ENCODE measurements around the gene GPRC5D.
A peak's percentile ranks its signal among the peaks of the same experiment; 100 is the strongest.

GPRC5D gene

DNA sequence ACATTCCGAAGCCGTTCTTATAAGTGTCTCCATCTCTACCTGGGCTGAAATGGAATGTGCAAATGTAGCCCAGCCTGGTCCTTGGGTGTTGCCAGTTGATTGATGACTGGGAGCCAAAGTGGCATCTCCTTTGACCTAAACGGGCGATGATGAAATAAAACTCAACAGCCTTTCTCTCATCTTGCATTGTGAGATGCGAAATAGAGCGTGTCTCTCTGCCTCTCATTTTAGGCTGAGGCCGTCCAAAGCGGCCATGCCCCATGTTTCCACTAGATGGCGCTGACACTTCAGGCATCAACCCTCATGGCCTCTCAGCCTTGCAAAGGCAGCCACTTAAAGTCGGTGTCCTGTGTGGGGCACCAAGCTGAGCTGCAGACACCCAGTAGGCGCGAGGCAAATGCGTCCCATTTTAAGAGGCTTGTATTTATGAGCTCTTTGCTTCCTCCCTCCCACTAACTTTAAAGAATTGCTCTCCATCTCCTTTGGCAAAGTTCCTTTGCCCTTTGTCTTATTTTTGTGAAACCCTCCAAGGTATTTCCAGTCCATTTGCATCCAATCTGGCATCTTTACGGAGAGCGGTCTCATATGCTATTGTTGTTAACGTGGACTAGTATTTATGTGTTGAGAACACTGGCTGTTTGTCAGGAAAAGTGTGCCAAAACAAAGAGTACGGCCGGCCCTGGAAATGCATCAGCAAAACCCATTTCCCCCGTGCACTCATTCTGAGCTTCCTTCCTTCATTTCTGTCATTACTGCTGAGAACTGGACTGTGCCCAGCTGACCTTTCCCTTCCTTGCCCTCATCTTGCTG, 35.6 kb downstream of the GPRC5D start:
- in situ Hi-C loops (cut with MboI; ENCODE audit: low pct_unique_long_range_greater_than_20kb, low sequenced_read_pairs), result no loop called here
- DNase-seq, result peak; percentile 90

DNA sequence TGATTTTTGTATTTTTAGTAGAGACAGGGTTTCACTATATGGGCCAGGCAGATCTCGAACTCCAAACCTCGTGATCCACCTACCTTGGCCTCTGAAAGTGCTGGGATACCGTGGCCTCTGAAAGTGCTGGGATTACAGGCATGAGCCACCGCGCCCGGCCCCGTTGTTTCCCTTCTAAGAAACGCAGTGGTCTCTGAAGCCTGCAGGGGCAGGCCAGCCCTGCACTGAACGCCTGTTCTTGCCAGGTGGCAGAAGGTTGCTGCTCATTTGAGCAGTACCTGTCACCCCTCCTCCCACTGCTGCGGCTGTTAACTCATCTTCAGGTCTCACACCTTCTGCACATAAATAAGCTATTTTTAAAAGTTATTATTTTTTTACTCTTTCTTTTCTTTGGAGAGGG, 36.3 kb downstream of the GPRC5D start:
- in situ Hi-C loops (cut with MboI; ENCODE audit: low pct_unique_long_range_greater_than_20kb, low sequenced_read_pairs), result no loop called here
- no peak for DNase-seq

DNA sequence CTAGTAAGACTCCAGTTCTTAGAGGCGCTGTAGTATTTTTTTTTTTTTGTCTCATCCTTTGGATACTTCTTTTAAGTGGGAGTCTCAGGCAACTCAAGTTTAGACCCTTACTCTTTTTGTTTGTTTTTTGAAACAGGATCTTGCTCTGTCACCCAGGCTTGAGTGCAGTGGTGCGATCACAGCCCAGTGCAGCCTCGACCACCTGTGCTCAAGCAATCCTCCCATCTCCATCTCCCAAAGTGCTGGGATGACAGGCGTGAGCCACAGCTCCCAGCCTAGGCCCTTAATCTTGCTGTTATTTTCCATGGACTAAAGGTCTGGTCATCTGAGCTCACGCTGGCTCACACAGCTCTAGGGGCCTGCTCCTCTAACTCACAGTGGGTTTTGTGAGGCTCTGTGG, 39.3 kb downstream of the GPRC5D start:
- DNase-seq, result no peak
- in situ Hi-C loops (cut with MboI; ENCODE audit: low pct_unique_long_range_greater_than_20kb, low sequenced_read_pairs), result no loop called here

DNA sequence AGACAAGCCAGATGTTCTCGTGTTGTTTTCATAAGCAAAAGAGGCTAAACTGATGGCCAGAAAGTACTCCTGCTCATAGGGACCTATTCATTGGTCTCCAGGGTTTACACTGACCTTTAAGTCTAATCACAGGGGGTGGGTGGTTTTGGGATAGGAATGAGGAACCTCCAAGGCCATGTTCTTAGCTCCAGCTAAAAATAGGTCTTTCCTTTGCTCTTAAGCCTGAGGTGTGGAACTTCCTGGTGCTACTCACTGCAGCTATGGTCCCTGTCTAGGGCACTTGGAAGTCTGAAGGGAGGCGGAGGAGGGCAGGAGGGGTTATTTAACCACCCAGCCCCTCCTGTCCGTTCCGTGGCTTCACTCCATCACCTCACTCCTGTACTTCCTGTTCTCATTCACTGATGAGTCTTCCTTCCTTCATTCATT, 42.0 kb downstream of the GPRC5D start:
- peak; percentile 72 for DNase-seq
- in situ Hi-C loops (cut with MboI; ENCODE audit: low pct_unique_long_range_greater_than_20kb, low sequenced_read_pairs), result no loop called here

DNA sequence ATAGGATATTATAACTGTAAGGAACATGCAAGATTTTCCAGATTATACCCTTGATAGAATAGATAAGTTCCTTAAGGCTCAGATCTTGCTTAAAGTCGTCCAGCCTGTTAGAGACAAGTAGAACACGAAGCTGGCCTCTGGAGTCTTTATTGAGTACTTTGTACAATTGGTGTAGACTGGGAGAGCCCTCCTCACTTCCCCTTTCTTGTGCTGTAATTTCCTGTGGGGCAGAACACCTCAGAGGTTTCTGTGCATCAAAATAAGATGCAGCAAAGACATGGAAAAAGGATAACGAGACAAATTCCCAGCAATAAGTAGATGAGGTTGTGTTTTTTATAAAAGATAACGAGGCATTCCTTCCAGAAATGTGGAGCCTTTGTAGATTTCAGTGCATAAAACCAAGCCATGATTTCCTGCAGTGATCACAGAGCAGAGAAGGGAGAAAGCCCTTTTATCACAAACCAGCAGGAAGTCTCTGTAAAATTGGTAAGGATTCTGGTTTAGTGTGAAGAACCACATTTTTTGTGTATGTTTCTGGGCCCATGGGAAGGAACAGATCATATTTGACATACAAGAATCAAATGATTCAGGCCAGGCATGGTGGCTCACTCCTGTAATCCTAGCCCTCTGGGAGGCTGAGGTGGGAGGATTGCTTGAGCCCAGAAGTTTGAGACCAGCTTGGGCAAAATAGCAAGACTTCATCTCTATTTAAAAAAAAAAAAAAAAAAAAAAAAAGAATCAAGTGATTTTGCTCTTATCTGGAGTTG, 42.6 kb downstream of the GPRC5D start:
- peak; percentile 80 for DNase-seq
- in situ Hi-C loops (cut with MboI; ENCODE audit: low pct_unique_long_range_greater_than_20kb, low sequenced_read_pairs), result no loop called here

DNA sequence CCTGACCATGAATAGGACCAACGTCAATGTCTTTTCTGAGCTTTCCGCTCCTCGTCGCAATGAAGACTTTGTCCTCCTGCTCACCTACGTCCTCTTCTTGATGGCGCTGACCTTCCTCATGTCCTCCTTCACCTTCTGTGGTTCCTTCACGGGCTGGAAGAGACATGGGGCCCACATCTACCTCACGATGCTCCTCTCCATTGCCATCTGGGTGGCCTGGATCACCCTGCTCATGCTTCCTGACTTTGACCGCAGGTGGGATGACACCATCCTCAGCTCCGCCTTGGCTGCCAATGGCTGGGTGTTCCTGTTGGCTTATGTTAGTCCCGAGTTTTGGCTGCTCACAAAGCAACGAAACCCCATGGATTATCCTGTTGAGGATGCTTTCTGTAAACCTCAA, 43.3 kb downstream of the GPRC5D start:
- in situ Hi-C loops (cut with MboI; ENCODE audit: low pct_unique_long_range_greater_than_20kb, low sequenced_read_pairs), result no loop called here
- DNase-seq, result no peak

DNA sequence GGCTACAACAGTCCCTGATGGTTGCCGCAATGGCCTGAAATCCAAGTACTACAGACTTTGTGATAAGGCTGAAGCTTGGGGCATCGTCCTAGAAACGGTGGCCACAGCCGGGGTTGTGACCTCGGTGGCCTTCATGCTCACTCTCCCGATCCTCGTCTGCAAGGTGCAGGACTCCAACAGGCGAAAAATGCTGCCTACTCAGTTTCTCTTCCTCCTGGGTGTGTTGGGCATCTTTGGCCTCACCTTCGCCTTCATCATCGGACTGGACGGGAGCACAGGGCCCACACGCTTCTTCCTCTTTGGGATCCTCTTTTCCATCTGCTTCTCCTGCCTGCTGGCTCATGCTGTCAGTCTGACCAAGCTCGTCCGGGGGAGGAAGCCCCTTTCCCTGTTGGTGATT, 43.7 kb downstream of the GPRC5D start:
- DNase-seq, result no peak
- in situ Hi-C loops (cut with MboI; ENCODE audit: low pct_unique_long_range_greater_than_20kb, low sequenced_read_pairs), result no loop called here

DNA sequence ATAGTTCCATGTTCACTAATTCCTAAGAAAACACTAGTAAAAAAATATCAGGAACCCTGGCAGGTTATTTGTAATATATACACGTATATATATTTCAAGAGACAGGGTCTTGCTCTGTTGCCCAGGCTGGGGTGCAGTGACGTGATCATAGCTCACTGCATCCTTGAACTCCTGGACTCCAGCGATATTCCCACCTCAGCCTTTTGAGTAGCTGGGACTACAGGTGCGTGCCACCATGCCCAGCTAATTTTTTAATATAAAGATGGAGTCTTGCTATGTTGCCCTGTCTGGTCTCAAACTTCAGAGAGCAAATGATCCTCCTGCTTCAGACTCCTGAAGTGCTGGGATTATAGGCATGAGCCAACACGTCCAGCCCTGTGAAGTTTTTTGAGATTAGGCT, 44.4 kb downstream of the GPRC5D start:
- in situ Hi-C loops (cut with MboI; ENCODE audit: low pct_unique_long_range_greater_than_20kb, low sequenced_read_pairs), result no loop called here
- DNase-seq, result no peak

DNA sequence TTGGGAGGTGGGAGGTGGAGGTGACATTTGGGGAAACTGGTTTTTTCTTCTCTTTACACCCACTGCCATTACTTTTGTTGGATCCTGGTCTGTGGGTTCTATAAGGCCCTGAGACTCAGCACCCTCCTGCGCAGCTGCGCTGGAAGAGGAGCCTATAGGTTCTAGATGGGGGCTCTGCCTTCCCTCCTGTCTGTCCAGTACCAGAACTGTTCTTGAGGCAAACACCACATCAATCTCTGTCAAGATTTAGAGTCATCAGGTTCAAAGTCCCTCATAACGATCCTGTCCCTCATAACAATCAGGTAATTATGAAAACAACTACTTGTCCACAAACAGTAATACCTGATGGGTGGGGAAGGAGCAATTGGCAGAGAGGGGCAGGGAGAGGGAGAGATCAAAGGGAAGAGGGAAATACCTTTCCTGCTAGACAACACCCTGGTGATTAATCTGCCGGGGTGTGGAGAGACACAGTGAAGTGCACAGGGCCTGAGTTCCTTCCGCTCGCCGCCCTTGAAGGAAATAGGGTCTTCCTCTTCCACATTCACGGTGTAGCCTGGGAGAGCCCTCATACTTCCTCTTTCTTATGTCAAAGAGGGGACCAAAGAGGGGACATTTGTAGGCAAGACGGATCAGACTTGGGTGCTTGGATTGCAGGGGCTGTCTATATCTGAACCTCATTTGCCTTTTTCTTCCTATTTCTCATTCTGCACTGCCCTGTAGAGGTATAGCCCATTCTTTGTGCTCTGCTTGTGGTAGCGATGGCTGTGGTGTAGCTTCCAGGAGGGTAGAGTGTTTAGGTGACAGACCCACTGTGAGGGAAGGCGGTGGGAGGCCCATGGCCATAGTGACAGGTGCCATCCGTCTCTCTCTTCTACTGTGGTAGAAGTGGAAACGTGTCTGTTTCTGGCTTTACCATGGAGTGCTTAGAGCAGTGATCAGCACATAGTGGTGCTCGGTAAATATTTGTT, 48.0 kb downstream of the GPRC5D start:
- in situ Hi-C loops (cut with MboI; ENCODE audit: low pct_unique_long_range_greater_than_20kb, low sequenced_read_pairs), result no loop called here
- DNase-seq, result peak; percentile 59

DNA sequence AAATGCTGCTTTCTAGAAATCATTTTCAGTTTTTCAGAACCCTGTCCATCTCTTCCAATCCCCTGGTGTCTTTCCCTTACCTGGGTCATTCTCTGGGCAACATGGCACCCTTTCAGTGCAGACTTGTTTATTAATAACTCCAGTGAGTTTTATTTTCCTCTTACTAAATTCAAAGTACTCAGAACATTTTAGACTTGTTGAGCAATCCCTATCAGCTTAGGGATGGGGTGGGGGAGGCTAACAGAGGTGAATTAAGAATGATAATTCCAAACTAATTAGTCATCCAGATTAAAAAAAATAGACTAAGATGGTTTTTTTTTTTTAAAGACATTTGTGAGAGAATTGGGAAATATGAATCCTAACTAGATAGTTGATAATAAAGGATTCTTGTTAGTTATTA, 49.9 kb downstream of the GPRC5D start:
- in situ Hi-C loops (cut with MboI; ENCODE audit: low pct_unique_long_range_greater_than_20kb, low sequenced_read_pairs), result no loop called here
- DNase-seq, result no peak

DNA sequence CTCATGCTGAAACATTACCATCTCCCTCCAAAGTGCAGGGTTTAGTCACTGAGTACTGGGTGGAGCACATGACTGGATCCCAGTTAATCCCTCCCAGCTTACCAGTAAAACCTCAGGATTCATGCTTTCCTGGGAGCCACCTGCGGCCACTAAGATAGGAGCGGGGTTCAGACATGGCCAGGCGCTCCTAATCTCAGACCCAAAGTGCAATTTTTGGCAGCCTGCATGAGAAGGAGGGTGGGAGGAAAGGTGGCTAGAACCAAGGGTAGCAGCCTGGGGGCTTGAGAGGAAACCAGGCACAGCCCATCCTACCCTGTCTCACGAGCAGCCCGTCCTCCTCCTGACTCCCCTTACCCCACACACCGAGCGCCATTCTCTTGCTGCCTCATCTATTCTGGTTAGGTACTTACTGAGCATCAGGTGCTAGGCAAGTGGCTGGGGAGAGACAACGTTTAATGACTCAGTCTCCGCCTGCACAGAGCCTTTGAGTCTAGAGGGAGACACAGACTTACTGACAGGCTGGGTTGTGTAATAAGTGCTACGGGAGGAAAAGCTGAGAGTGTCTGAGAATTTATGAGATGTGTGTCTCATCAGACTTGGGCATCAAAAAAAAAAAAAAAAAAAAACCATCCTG, 50.7 kb downstream of the GPRC5D start:
- DNase-seq, result no peak
- in situ Hi-C loops (cut with MboI; ENCODE audit: low pct_unique_long_range_greater_than_20kb, low sequenced_read_pairs), result no loop called here

DNA sequence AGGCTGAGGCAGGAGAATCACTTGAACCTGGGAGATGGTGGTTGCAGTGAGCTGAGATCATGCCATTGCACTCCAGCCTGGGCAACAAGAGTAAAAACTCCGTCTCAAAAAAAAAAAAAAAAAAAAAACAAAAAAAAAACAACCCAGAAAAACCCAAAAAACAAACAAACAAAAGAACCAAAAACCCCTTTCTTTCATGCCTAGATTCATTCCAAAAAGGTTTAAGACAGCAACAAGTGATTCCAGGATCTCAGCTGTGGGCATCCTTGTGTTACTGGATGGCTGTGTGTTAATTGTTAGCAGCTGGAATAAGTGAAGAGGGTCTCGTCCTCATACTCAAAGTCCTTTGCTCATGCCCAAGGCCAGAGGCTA, 51.2 kb downstream of the GPRC5D start:
- in situ Hi-C loops (cut with MboI; ENCODE audit: low pct_unique_long_range_greater_than_20kb, low sequenced_read_pairs), result no loop called here
- DNase-seq, result no peak

DNA sequence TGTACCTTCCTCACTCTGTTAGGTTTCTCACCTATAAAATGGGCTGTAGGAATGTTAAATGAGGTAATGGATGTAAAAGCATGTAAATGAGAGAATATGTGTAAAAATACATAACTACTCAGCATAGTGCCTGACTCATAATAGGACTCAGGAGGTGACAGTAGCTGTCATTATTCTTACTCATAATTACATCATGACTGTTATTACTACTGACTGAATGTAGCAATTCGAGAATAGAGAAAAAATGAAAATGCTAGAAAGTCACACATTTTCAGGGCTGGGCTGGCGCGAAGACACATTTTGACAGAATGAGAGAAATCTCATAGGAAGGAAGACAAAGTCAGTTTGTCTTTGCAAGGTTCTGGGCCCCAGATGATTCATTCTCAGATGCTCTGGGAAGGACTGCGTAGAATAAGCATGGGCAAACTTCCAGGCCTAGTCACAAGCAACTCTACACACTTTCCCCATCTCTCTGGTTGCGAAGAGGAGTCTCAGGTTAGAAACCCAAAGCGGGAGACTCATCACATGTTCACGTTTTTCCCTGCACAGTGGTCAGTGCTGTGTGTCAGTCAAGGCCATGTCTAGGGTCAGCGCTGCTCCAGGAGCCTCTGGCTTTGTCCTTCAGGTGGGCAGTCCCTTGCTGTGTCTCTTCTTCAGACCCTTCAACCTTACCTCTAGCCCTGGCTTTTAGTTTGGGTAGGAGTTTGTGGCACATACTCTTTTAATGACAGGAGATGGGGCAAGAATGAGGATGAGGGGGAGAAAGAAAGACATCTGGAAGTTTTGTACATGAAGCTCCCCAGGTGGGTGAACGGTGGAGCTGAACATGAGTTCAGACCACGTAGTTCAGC, 52.2 kb downstream of the GPRC5D start:
- in situ Hi-C loops (cut with MboI; ENCODE audit: low pct_unique_long_range_greater_than_20kb, low sequenced_read_pairs), result no loop called here
- no peak for DNase-seq

DNA sequence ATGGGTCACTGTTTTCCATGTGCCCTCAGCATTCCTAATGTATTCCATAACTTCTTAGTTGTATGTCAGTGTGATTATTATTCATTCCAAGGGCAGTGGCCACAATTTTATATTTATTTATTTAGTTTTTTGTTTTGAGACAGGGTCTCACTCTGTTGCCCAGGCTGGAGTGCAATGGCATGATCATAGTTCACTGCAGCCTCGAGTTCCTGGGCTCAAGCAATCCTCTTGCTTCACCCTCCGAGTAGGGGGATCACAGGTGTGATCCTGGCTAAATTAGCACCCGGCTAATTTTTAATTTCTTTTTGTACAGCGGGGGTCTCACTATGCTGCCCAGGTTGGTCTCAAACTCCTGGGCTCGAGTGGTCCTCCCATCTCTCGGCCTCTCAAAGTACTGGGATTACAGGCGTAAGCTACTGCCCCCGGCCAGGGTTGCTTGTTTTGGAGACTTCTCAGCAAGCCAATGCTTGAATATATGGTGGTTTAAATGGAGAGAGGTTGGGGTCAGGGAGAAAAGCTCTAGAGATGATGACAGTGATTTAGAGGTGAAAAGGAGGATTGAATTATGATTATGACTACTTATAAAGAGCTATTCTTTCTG, 53.0 kb downstream of the GPRC5D start:
- no peak for DNase-seq
- in situ Hi-C loops (cut with MboI; ENCODE audit: low pct_unique_long_range_greater_than_20kb, low sequenced_read_pairs), result no loop called here

DNA sequence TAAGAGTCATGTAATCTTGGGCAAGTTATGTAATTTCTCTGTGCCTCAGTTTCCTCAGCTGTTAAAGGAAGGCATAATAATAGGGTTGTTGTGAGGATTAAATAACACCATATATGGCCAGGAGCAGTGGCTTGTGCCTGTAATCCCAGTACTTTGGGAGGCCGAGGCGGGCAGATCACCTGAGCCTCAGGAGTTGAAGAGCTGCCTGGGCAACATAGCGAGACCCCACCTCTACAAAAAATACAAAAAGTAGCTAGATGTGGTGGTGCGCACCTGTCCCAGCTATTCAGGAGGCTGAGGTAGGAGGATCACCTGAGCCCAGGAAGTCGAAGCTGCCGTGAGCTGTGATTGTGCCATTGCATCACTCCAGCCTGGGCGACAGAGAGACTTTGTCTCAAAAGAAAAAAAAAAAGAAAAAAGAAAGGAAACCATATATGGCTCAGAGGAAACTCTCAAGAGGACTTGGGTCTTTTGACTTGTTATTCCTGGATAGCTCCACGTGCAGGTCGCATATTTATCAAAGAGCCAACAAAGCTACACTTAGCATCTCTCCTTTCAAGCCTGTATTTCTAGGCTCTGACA, 53.7 kb downstream of the GPRC5D start:
- in situ Hi-C loops (cut with MboI; ENCODE audit: low pct_unique_long_range_greater_than_20kb, low sequenced_read_pairs), result no loop called here
- DNase-seq, result no peak

DNA sequence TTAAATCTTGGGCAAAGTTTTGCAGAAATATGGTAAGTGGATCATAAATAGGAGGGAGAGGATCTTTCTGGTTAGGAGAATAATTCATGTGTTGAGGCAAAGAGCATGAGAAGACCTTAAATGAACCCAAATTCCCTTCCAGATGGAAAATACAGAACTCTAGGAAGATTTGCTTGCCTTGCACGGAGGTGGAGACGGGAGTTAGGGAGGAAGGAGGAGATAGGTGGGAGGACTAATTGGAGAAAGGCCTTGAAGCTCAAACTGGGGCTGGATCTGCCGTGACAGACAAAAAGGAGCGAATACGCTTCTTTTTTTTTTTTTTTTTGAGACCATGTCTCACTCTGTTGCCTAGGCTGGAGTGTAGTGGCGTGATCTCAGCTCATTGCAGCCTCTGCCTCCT, 54.7 kb downstream of the GPRC5D start:
- no peak for DNase-seq
- in situ Hi-C loops (cut with MboI; ENCODE audit: low pct_unique_long_range_greater_than_20kb, low sequenced_read_pairs), result no loop called here

DNA sequence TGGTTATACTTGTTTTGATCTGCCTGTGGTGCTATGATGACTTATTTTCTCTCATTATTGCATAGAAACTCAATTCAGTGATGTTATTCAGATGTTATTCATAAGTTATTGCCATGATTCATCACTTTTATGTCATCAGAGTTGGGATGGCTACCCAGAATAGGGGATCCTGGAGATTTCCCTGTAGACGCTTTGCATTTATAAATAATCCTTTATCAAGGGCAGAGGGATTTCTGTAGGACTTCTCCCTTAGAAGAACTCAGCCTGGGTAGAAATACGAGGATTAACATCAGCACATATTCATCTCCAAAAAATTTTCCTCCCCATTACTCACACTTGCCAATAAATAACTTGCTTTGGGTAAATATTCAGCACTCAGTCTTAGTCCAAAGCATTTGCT, 55.7 kb downstream of the GPRC5D start:
- in situ Hi-C loops (cut with MboI; ENCODE audit: low pct_unique_long_range_greater_than_20kb, low sequenced_read_pairs), result no loop called here
- DNase-seq, result no peak

DNA sequence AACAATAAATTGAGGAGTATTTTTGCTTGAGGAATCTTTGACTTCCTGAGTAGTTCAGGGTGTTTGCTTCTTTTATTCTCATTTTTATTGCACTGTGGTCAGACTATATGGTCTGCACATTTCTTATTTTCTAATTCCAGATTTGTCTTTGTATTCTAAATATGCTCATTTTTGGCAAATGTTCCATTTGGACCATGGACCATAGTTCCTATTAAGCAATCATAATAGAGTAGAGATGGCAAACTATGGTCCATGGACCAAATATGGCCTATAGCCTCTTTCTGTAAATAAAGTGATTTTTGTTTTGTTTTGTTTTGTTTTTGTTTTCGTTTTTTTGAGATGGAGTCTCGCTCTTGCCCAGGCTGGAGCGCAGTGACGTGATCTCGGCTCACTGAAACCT, 58.5 kb downstream of the GPRC5D start:
- DNase-seq, result no peak
- in situ Hi-C loops (cut with MboI; ENCODE audit: low pct_unique_long_range_greater_than_20kb, low sequenced_read_pairs), result no loop called here
